ENCODE results near the gene SNX12.
"Not testable (repeated sequence)": the region's sequence is repeated elsewhere in the genome, so short reads cannot be mapped to it uniquely, and the experiment has no call there.

Gene SNX12

GRCh38 chrX:71085900-71086299 lies 17.8 kb upstream of the SNX12 start:
- no peak for DNase-seq

- no peak for DNase-seq
These were observed 14.7 kb upstream of the SNX12 start for GRCh38 chrX:71082822-71083221.

- DNase-seq: no peak
These were observed 14.1 kb upstream of the SNX12 start for GRCh38 chrX:71082124-71082647.

GRCh38 chrX:71081330-71082123 lies 13.4 kb upstream of the SNX12 start:
- no peak for DNase-seq

- no peak for DNase-seq
These were observed 2.4 kb upstream of the SNX12 start for GRCh38 chrX:71070531-71070930.

- no peak for DNase-seq
These were observed 456 bp downstream of the SNX12 start for GRCh38 chrX:71067712-71068043.

- DNase-seq: no peak
These were observed 1.0 kb downstream of the SNX12 start for GRCh38 chrX:71067089-71067488.

GRCh38 chrX:71060127-71060526 lies 8.0 kb downstream of the SNX12 start:
- no peak for DNase-seq

- no peak for DNase-seq
These were observed 10.1 kb downstream of the SNX12 start for GRCh38 chrX:71057848-71058530.

DNA sequence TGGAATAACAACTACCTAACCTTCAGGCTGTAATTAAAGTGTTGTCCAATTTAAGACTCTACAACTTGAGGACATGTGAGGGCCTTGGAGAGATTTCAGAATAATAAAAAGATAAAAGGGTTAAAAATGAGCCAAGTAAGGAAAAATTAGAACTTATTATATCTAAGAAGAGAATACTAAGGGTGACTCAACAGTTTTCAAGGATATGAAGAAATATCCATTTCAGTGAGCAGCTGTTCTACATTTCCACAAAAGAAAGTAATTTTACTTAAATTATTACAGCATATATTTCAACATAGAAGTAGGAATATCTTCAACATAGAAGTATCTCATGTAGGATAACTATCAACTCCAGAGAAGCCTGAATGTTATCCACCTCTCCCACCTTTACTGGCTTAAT lies 11.3 kb downstream of the SNX12 start:
- no peak for DNase-seq

GRCh38 chrX:71053217-71053621 lies 14.9 kb downstream of the SNX12 start:
- no peak for DNase-seq

DNA sequence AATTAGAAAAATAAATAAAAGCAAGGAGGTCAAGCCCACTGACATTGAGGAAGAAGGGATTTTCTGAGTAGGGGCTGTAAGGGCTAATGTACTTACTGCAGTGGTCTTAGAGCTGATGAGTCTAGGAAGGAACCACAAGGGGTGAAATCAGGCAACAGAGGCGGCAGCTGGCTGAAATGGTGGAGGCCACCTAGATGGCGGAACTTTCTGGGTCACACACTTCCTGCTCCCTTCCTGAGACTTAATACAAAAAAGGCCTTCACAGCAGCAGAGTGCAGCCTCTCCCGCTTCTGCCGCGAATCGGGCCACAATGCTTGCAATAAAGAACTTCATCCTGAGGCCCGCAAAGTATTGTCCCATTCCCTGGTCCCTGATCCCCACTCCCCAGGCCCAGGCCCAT lies 15.4 kb downstream of the SNX12 start:
- no peak for DNase-seq

DNA sequence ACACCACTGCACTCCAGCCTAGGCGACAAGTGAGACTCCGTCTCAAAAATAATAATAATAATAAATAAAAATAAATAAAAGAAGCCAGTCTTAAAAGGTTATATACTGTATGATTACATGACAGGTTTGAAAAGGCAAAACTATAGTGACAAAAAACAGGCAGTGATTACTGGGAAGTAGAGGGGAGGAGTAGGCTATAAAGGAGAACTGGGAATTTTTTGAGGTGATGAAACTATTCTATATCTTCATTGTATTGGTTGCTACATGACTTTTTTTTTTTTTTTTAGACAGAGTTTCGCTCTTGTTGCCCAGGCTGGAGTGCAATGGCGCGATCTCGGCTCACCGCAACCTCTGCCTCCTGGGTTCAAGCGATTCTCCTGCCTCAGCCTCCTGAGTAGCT lies 20.2 kb downstream of the SNX12 start:
- not testable (repeated sequence) for DNase-seq

DNA sequence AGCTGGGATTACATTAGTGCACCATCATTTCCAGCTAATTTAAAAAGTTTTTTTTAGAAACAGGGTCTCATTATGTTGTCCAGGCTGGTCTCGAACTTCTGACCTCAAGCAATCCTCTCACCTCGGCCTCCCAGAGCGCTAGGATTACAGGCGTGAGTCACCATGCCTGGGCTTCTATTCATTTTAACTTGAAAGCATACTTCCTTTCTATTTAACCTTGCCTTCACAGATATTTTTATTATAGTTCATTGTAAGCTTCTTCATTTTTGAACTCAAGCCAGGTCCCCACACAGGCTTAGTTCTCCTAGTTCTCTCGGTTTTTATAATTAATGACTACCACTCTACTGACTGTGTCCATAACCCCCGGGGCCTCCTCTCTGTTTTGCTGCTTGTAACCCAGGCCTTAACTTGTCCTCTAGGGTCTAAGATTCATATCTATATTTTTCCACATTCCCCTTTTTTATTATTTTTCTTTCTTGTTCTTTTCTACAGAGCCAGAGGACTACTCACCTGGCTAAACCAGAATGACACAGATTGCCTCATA lies 50.7 kb downstream of the SNX12 start:
- no peak for DNase-seq

All from activated naive CD4-positive, alpha-beta T cell (primary cell).